ENCODE results near the gene MT1F.
"Not testable (repeated sequence)": the region's sequence is repeated elsewhere in the genome, so short reads cannot be mapped to it uniquely, and the experiment has no call there.

The MT1F gene

DNA sequence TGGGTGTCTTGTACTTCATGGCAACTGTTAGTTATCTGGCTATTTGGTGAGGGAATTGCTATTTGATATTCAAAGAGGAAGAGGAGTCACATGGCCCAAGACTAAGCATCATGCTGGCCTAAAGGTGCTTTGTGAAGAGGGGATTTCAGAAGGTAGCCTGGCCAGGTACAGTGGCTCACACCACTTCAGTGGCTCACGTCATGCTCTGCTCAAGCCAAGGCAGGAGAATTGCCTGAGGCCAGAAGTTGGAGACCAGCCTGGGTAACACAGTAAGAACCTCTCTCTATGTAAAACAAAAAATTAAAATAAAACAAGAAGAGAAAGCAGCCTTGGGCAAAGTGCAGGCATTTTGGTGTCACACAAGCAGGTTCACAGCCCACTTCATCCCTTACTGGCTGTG is 12.4 kb upstream of the MT1F start:
- no peak for DNase-seq (ENCODE audit: low read depth, low spot score)

DNA sequence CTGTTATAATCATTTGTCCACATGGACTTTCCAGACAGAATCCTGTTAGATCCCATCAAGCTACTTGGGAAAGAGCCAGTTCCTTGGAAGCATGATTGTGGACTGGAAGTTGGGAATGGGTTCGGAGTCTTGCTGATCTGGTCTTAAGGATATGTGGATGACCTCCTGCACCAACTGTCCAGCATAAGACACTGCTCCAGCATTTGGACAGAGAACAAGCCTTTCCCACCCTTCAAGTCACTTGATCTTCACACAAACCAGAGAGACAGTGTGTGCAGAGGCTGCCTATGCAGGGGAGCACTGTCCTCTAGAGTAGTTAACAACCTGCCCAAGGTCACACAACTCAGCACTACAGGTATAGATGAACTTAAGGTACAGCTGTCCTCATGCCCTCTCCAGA is 11.9 kb upstream of the MT1F start:
- no peak for DNase-seq (ENCODE audit: low read depth, low spot score)

DNA sequence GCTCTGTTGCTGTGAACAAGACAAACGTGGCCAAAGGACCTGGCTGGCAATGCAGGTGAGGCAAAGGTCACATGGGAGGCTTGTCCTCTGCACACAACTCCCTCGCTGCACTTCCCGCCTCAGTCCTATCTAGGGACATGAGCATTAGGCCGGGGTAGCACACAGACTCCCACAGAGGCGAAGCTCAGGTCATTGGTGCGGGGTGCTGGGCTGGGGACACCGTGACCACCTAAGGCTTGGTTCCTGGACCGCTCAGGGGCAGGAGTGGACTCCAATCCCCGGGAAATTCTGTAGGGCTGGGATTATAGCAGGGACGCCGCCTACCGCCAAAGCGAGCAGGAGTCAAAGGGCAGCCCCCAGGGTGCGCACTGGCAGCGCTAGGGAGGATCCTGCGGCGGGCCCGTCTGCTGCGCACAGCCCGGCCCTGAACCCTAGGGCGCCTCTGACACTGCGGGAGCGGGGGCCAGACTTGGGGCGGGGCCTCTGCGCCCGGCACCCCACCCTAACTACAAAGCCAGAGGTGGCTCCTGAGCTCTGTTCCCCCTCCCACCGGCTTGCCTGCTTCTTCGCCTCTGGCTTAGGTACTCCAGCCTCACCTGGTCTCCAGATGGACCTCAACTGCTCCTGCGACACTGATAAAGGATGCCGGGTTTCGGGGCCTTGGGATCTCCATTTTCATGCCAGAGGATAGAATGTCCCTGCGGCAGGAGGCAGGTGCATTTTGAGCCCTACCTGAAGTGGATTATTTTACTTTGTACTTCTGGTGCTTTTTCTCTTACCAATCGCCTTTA is 9.9 kb upstream of the MT1F start:
- DNase-seq (ENCODE audit: low read depth, low spot score): no peak

DNA sequence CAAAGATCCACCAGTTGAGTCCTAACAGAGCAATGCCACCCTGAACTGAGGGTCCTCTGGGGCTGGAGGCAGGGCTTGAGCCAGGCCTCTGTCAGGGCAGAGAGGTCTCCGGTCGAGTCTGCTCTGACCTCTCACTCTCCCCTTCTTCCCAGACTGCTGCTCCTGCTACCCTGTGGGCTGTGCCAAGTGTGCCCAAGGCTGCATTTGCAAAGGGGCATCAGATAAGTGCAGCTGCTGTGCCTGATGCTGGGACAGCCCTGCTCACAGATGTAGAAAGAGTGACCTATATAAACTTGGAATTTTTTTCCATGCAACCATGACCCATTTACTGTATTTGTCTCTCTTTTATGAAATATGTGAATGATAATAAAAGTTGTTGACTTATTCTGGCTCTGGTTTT is 8.5 kb upstream of the MT1F start:
- DNase-seq (ENCODE audit: low read depth, low spot score): no peak

DNA sequence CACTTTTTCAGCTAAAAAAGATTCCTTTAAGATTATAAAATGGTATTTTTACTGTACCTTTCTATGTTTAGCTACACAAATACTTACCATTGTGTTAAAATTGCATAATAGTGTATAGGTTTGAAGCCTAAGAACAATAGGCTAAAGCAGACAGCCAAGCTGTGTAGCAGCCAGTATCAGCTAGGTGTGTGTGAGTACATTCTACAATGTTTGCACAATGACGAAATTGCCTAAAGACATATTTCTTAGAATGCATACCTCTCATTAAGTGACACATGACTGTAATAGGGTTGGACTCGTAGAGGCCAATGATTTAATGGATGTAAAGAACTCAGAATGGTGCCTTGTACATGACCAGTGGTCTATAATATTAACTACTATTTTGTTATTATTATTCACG is 7.9 kb upstream of the MT1F start:
- DNase-seq (ENCODE audit: low read depth, low spot score): no peak

- no peak for DNase-seq (ENCODE audit: low read depth, low spot score)
These were observed 6.2 kb upstream of the MT1F start, which contains the start of gene MT1B for GRCh38 chr16:56651586-56651985. TSS of gene MT1B (plus strand) at chr16:56651886. CDS start at chr16:56651954, 68 bp downstream.

GRCh38 chr16:56652600-56652999 is 5.2 kb upstream of the MT1F start:
- no peak for DNase-seq (ENCODE audit: low read depth, low spot score)

DNA sequence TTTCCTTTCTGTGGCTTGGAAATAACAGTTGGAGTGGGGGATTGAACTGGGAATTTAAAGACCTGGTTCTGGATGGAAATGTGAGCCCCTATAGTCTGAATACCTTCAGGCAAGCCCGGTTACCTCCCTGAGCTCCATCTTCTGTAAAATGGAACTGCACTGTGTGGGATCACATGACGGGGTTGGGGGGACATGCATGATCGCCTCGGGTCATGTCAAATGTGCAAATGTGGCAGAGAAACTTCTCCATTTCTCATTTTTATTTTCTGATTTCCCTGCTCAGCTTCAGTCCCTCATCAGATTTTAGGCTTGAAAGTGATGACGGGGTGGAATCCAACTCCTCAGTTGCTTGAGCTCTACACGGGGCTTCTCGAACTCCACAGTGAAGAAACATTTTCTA is 4.5 kb upstream of the MT1F start:
- no peak for DNase-seq (ENCODE audit: low read depth, low spot score)

GRCh38 chr16:56658327-56658875 is 642 bp downstream of the MT1F start:
- DNase-seq (ENCODE audit: low read depth, low spot score): no peak

DNA sequence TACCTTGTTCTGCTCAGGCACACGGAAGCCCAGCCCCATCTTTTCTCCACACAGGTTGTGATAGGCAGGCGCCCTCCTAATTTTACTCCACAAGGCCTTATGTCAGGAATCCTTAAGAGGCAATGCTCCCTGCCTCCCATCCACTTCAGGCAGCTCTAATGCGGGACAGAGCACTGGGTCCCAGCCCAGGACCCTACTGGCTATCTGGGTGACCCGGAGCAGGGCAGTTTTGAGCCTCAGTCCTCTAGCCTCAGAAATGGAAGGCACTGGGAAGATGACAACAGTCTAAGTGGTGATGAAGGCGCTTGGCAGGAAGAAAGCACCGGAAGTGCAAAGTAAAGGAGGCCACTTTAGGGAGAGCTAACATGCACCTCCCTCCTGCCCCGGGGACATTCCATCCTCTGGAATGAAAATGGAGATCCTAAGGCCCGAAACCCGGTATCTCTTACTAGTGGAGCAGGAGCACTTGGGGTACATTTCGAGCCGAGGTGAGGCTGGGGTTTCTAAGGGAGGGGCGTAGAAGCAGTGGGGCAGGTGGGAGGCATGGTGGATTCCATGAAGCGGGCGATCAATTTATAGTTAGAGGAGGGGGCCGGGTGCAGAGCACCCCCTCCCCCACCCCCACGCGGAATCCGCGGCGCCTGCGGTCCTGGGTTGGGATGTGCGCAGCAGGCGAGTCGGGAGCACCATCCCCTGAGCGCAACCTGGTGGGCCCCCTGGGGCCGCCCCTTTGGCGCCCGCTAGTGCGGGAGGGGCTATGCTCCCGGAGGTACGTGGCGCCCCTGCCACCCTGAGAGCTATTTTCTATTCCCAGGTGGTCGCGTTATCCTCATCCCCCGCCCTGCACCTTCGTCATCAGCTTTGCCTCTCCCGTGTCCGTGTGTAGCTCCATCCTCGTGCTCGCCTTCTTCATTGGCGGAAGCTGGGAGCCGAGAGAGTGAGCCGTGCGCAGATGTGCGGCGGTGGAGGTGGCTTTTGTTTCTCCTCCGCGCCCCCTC is 4.9 kb downstream of the MT1F start:
- DNase-seq (ENCODE audit: low read depth, low spot score): no peak

DNA sequence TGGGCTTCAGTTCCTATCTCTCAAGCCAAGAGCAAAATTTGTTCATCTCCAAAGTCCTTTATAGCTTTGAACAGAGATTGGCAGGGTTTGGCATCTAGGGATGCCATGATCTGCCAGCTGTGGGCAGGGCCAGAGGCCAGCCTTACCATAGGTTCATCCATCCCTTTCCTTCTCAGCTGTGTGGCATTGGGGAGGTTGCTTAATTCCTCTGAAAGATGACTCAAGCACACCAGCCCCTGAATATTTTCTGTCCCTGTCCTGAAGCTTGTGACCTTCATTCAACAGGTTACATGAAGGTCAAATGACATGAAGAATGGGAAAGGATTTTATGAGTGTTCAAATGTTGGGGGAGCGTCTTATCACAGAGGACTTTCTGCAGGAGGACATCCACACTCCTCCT is 6.7 kb downstream of the MT1F start:
- no peak for DNase-seq (ENCODE audit: low read depth, low spot score)

DNA sequence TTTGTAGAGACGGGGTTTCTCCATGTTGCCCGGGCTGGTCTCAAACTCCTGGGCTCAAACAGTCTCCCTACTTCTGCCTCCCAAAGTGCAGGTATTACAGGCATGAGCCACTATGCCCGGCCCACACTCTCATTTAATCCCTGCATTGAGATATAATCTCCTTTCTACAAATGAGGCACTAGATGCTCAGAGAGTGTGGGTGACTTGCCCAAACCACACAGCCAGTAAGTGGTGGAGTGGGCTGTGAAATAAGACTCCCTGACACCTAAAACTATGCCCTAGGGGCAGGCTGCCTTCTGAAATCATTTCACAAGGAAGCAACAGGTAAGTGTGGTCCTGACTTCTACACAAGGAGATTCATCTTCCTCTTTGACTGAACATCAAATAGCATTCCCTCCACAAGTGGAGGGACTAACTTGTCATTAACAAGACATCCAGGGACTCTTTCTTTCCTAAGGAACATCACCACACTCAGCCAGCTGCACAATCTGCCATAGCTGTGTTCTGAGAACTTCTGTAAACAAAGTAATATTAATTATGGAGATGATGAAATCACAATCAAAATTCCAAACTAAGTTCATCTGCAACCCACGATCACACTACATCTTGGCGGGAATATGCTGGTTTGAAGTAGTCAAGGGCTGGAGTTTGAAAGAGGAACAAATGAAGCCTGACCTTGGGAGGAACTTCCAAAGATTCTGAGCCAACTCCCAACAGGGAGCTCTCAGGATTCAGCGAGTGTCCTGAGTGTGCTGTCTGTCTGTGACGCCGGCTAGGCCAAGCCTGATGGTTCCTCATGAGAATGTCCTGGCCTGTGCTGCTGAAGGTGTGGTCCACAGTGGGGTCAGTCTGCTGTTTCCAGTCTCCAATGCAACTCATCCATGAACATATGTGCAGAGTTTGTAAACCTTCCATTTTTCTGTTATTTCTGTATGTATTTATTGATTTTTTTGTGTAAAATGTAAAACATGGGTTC is 7.8 kb downstream of the MT1F start:
- not testable (repeated sequence) for DNase-seq (ENCODE audit: low read depth, low spot score)

GRCh38 chr16:56667581-56668571 is 10.1 kb downstream of the MT1F start, which contains the start of gene MT1G:
TSS of gene MT1G (minus strand) at chr16:56668065. CDS start at chr16:56667993, 72 bp downstream.
- no peak for DNase-seq (ENCODE audit: low read depth, low spot score)

- DNase-seq (ENCODE audit: low read depth, low spot score): no peak
These were observed 11.5 kb downstream of the MT1F start, which contains the start of gene MT1H for GRCh38 chr16:56669005-56669839. TSS of gene MT1H (plus strand) at chr16:56669814. CDS start at chr16:56669885, 71 bp downstream.

DNA sequence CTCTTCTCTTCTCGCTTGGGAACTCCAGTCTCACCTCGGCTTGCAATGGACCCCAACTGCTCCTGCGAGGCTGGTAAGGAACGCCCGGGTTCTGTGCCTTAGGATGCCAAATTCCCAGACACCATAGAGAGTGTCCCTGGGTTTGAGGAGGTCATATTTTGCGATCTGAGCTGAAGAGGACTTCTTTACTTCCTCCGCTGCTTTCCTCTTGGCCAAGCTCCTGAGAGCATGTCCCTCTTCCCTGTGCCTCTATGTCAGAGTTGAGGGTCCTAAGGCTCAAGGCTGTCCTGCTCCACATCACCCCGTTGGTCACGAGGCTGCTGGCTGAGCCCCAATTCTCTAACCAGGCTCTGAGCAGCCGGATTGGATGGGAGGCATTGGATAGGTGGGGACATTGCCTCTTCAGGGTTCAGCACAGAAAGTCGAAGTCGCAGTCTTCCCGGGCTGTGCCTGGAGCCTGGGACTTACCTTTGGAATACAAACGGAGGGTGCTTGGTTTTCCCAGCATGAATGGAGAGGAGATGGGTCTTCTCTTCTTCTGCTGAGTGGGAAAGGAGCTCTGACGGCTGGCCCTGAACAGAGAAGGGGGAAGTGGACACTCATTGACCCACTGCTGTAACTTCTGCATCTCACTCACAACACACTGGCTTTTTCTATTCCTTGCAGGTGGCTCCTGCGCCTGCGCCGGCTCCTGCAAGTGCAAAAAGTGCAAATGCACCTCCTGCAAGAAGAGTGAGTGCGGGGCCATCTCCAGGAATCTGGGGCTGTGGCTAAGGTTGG is 12.3 kb downstream of the MT1F start:
- no peak for DNase-seq (ENCODE audit: low read depth, low spot score)

- DNase-seq (ENCODE audit: low read depth, low spot score): no peak
These were observed 12.8 kb downstream of the MT1F start for GRCh38 chr16:56670620-56670934.

DNA sequence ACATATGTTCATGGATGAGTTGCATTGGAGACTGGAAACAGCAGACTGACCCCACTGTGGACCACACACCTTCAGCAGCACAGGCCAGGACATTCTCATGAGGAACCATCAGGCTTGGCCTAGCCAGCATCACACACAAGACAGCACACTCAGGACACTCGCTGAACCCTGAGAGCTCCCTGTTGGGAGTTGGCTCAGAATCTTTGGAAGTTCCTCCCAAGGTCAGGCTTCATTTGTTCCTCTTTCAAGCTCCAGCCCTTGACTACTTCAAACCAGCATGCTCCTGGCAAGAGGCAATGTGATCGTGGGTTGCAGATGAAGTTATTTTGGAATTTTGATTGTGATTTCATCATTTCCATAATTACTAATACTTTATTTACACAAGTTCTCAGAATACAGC is 13.9 kb downstream of the MT1F start:
- DNase-seq (ENCODE audit: low read depth, low spot score): not testable (repeated sequence)

GRCh38 chr16:56672171-56672570 is 14.4 kb downstream of the MT1F start:
- not testable (repeated sequence) for DNase-seq (ENCODE audit: low read depth, low spot score)
